GM12878 (cell line): ENCODE data around the gene STEAP1B. TPM values are rescaled to one million over a fixed set of nuclear protein-coding genes. Genes with fewer than 3 reads are reported as not detected.
"Not testable (repeated sequence)": the region's sequence is repeated elsewhere in the genome, so short reads cannot be mapped to it uniquely, and the experiment has no call there.

Experiments used
- ATAC-seq: fragments of 200-7000 bp; cut with Tn5 transposase; 3 replicates; pipeline ENCODE4 v1.9.1; 2020; ENCODE audit warnings: mild to moderate bottlenecking, moderate library complexity
- BruUV-seq: library from RNA; stranded (reverse); fragments of 400-500 nt; replicated peaks from 2 replicates; lab custom pipeline; 2021; lab: Mats Ljungman, UMichigan
- CTCF ChIA-PET: fragments of 300-600 bp; sonication (Branson Sonifier 250); formaldehyde crosslinking; extraction: SDS; loops from one replicate; lab custom pipeline; 2021; ENCODE audit warnings: inconsistent platforms; lab: Yijun Ruan, JAX
- POLR2A ChIA-PET: fragments of 350-600 bp; formaldehyde crosslinking; extraction: SDS; loops from one replicate; lab custom pipeline; 2021; ENCODE audit warnings: inconsistent platforms; lab: Charles Lee
- RAD21 ChIA-PET: fragments of 300-600 bp; sonication (Branson Sonifier 250); formaldehyde crosslinking; loops from one replicate; lab custom pipeline; 2023; ENCODE audit warnings: antibody characterized with exemption; ENCODE audit not compliant: unreplicated experiment; lab: Charles Lee
- SMC1A ChIA-PET: fragments of 300-600 bp; sonication (Branson Sonifier 250); formaldehyde crosslinking; loops from one replicate; lab custom pipeline; 2023; ENCODE audit not compliant: unreplicated experiment, uncharacterized antibody; lab: Charles Lee
- DNase-seq: peaks from one replicate; pipeline ENCODE4 v3.0.0-alpha.2; 2011; ENCODE audit warnings: low read depth, low spot score
- FAIRE-seq: peaks from 3 replicates; lab custom pipeline; 2011; peaks lifted over from hg19 to GRCh38; lab: Jason Lieb, UNC
- H2AFZ ChIP-seq: 2 replicates; pipeline ENCODE4 v1.6.0; 2011; ENCODE audit warnings: low read depth, low read length, control low read depth; ENCODE audit not compliant: control insufficient read depth
- H3K27ac ChIP-seq: 2 replicates; pipeline ENCODE4 v1.5.1; 2011; ENCODE audit warnings: control low read depth; ENCODE audit not compliant: control insufficient read depth, insufficient read depth
- H3K27me3 ChIP-seq, 2 experiments: replicated peaks in 1 of 2; 2 replicates each; pipeline versions ENCODE4 v1.6.0 to v1.6.1; 2011; ENCODE audit warnings: low read length in 1 of 2; ENCODE audit not compliant: control insufficient read depth in 2 of 2, insufficient read depth in 2 of 2
- H3K36me3 ChIP-seq, 2 experiments: 2 replicates each; pipeline ENCODE4 v1.5.1; 2011; ENCODE audit warnings: low read length in 1 of 2; ENCODE audit not compliant: control insufficient read depth in 2 of 2, insufficient read depth in 2 of 2
- H3K4me1 ChIP-seq: 2 replicates; pipeline ENCODE4 v1.6.1; 2011; ENCODE audit warnings: mild to moderate bottlenecking, low read length, moderate library complexity, mixed read lengths; ENCODE audit not compliant: control insufficient read depth, insufficient read depth
- H3K4me2 ChIP-seq: 2 replicates; pipeline ENCODE4 v1.6.0; 2011; ENCODE audit warnings: control low read depth; ENCODE audit not compliant: control insufficient read depth, insufficient read depth
- H3K4me3 ChIP-seq: fragments of 200-600 bp; sonication (generic); 2 replicates; pipeline ENCODE4 v1.5.1; 2016
- H3K79me2 ChIP-seq: 2 replicates; pipeline ENCODE4 v1.6.0; 2011; ENCODE audit warnings: low read length; ENCODE audit not compliant: control insufficient read depth, insufficient read depth
- H3K9ac ChIP-seq: 2 replicates; pipeline ENCODE4 v1.8.0; 2011; ENCODE audit warnings: low read length, control low read depth, mixed read lengths; ENCODE audit not compliant: control insufficient read depth, insufficient read depth
- H3K9me3 ChIP-seq: replicated peaks from 3 replicates; pipeline ENCODE4 v1.5.1; 2011; ENCODE audit warnings: mild to moderate bottlenecking, low read length; ENCODE audit not compliant: control insufficient read depth, insufficient read depth
- H4K20me1 ChIP-seq: 2 replicates; pipeline ENCODE4 v1.6.0; 2011; ENCODE audit not compliant: control insufficient read depth, insufficient read depth
- CBX5 ChIP-seq: sonication (generic); IDR thresholded peaks from 2 replicates; pipeline ENCODE4 v1.6.1; 2016; ENCODE audit warnings: low read depth, moderate library complexity, mild to moderate bottlenecking, inconsistent platforms
- CUX1 ChIP-seq: IDR thresholded peaks from 2 replicates; pipeline ENCODE4 v1.6.1; 2012; ENCODE audit warnings: improper control_type of control experiment, low read depth, low read length; ENCODE audit not compliant: insufficient replicate concordance
- RUNX3 ChIP-seq: IDR thresholded peaks from 2 replicates; pipeline ENCODE4 v1.6.1; 2012; ENCODE audit warnings: low read length, inconsistent platforms
- SMC3 ChIP-seq: IDR thresholded peaks from 2 replicates; pipeline ENCODE4 v1.6.1; 2011; ENCODE audit warnings: low read length, improper control_type of control experiment, borderline replicate concordance
- SPI1 ChIP-seq: IDR thresholded peaks from 2 replicates; pipeline ENCODE4 v1.6.1; 2011; ENCODE audit warnings: low read depth, mild to moderate bottlenecking, low read length, moderate library complexity, borderline replicate concordance; ENCODE audit not compliant: insufficient read depth
- USF1 ChIP-seq: IDR thresholded peaks from 2 replicates; pipeline ENCODE4 v1.6.1; 2011; ENCODE audit warnings: borderline replicate concordance, low read depth, mild to moderate bottlenecking, moderate library complexity, mixed read lengths, low read length; ENCODE audit not compliant: insufficient read depth; ENCODE audit errors: extremely low read length
- in situ Hi-C: fragments of 300-500 bp; cut with MboI; formaldehyde crosslinking; loops from 9 replicates; pipeline ENCODE4 v1.14.3; 2018; ENCODE audit warnings: mixed read lengths
- intact Hi-C: fragments of 100-400 bp; cut with micrococcal nuclease; formaldehyde crosslinking; loops from one replicate; pipeline ENCODE4 v1.14.2; 2022; ENCODE audit not compliant: unreplicated experiment
- polyA plus RNA-seq, 11 experiments: library from polyadenylated mRNA; depleted of rRNA in 4 of 11; unstranded in 6 of 11; stranded (reverse) in 5 of 11; fragments of >200 nt; fragmentation: Nextera tagmentation in 4 of 11; fragmentation: Illumina TruSeq in 1 of 11; extraction: Ambion mirVana in 4 of 11; extraction: Trizol in 1 of 11; gene quantifications; 1 replicate in 1 of 11; 2 replicates in 10 of 11; pipeline versions ENCODE4 v1.2.1 to v1.2.3, GENCODE V29; 2011 to 2016; ENCODE audit warnings: inconsistent platforms in 2 of 11, missing spikeins in 2 of 11, low read depth in 1 of 11
- total RNA-seq, 4 experiments: library from RNA; depleted of rRNA in 3 of 4; stranded (reverse); fragments of >200 nt in 3 of 4; fragmentation: Illumina TruSeq in 1 of 4; extraction: Trizol in 1 of 4; gene quantifications; 2 replicates each; pipeline versions ENCODE4 v1.2.1 to v1.2.3, GENCODE V29; 2013 to 2021

The STEAP1B gene
- total and polyA plus RNA-seq, 10 of the 15 experiments (the other 5 are each of a cell fraction or from before 2014, with no cell fraction given), result 0.14 TPM; not detected in 9

DNA sequence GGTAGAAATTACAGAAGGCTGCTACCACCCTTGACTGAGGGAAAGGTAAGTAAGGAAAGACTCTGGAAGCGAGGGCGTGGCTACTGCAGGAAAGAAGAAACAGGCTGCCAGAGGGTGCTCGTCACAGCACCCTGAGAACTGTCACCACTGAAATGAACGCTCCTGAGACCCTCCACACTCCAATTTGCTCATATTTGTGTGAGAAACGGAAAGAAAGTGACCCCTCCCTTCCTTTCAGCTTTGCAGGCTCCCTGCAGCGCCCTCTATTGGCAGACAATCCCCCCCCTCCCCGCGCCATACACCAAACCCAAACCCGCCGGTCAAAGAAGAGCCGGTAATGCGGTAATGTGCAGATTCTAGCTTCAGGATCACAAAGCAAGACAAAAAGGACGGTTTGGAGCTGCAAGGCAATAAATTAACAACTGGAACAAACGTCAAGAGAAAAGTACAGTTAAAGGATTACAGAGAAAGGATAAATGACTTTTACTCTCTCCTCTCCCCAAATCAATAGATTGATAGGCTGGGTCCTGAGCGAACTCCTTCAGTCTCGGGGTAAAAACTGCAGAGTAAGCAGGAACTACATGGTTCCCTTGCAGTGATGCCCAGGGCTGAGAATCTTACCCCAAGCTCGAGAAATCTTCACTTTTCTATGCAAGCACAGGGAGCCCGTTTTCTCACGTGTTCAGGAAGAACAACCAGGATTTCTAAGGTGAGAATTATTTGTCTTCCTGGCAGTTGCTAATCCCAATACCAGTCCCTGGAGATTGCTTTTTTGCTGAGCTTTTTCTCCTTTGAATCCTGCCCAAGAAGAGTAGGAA, 47.6 kb downstream of the STEAP1B start (continued):
- no peak for TF ChIP-seq CUX1
- TF ChIP-seq CBX5, result 0 out of 2 replicates have a peak, but pooled peaks have one; percentile 48
- TF ChIP-seq USF1, result no peak
- TF ChIP-seq RUNX3, result peak; percentile 41
- peak; percentile 57; the same call in 1 of the 2 replicates for TF ChIP-seq SMC3
- TF ChIP-seq SPI1, result no peak

- H2AFZ ChIP-seq, RAD21 ChIA-PET, DNase-seq, H4K20me1 ChIP-seq, H3K4me3 ChIP-seq, in situ Hi-C loops, FAIRE-seq, H3K4me2 ChIP-seq, POLR2A ChIA-PET, H3K79me2 ChIP-seq, BruUV-seq, ATAC-seq, H3K9ac ChIP-seq, H3K36me3 ChIP-seq, H3K9me3 ChIP-seq, H3K27ac ChIP-seq, H3K27me3 ChIP-seq, intact Hi-C loops: not testable (repeated sequence)
- peaks cover 30% of the 10 kb centered on the region for H3K4me1 ChIP-seq
- CTCF ChIA-PET, result interaction anchor here (0.7 to 1.8 kb wide), 4 partner anchors 8 to 340 kb away, joined by 3 to 5 read pairs (median 4); no protein-coding TSS in a partner anchor
- SMC1A ChIA-PET, result interaction anchor here (0.9 to 1.3 kb wide), 5 partner anchors 13 to 340 kb away, joined by 3 to 4 read pairs (median 3); no protein-coding TSS in a partner anchor
Observed at GRCh38 chr7:22450013-22450412, 50.0 kb downstream of the STEAP1B start.
